Activated CD8-positive, alpha-beta memory T cell treated with anti-CD3 and anti-CD28 coated beads, Interleukin-2, amount 50 U/mL, for 24 hours (primary cell): ENCODE results near the gene TGIF2LX.
"Not testable (repeated sequence)": the region's sequence is repeated elsewhere in the genome, so short reads cannot be mapped to it uniquely, and the experiment has no call there.

ENCODE experiments used
- DNase-seq: peaks from one replicate; pipeline ENCODE4 v3.0.0-alpha.2; 2020; ENCODE audit errors: extremely low read depth

The TGIF2LX gene

GRCh38 chrX:89921665-89922064 lies at the start of gene TGIF2LX:
Gene TGIF2LX (plus strand): TSS chrX:89921908. CDS start chrX:89922086, 178 bp downstream.
- DNase-seq, result not testable (repeated sequence)

GRCh38 chrX:89922338-89922934 lies 728 bp downstream of the TGIF2LX start:
- not testable (repeated sequence) for DNase-seq

GRCh38 chrX:89943077-89943476 lies 21.4 kb downstream of the TGIF2LX start:
- DNase-seq, result not testable (repeated sequence)

- not testable (repeated sequence) for DNase-seq
Observed at GRCh38 chrX:89965588-89965987, 43.9 kb downstream of the TGIF2LX start.
